Smooth muscle cell (in vitro differentiated cells): Measurements from ENCODE around the gene NETO2. TPM values are rescaled to one million over a fixed set of nuclear protein-coding genes. Genes with fewer than 3 reads are reported as not detected.

Experiments
- DNase-seq: peaks from one replicate; lab custom pipeline; 2025; ENCODE audit not compliant: unreplicated experiment; lab: John Stamatoyannopoulos, UW
- H2AFZ ChIP-seq: fragments of 200-600 bp; sonication (generic); 2 replicates; pipeline ENCODE4 v1.6.0; 2016; ENCODE audit warnings: antibody characterized with exemption, low read depth, mild to moderate bottlenecking
- H3F3A ChIP-seq: fragments of 200-600 bp; sonication (generic); 2 replicates; pipeline ENCODE4 v1.6.0; 2017; ENCODE audit warnings: antibody characterized with exemption, low read depth
- H3K27ac ChIP-seq: fragments of 200-600 bp; sonication (generic); 2 replicates; pipeline ENCODE4 v1.5.1; 2016; ENCODE audit warnings: low read depth, mild to moderate bottlenecking
- H3K27me3 ChIP-seq: fragments of 200-600 bp; sonication (generic); 2 replicates; pipeline ENCODE4 v1.6.1; 2016; ENCODE audit warnings: low read depth, mild to moderate bottlenecking
- H3K36me3 ChIP-seq: fragments of 200-600 bp; sonication (generic); 2 replicates; pipeline ENCODE4 v1.5.1; 2016; ENCODE audit warnings: low read depth
- H3K4me1 ChIP-seq: fragments of 200-600 bp; sonication (generic); 2 replicates; pipeline ENCODE4 v1.5.1; 2016; ENCODE audit warnings: low read depth
- H3K4me2 ChIP-seq: fragments of 200-600 bp; sonication (generic); 2 replicates; pipeline ENCODE4 v1.6.0; 2016; ENCODE audit warnings: mild to moderate bottlenecking
- H3K4me3 ChIP-seq: fragments of 200-600 bp; sonication (generic); 2 replicates; pipeline ENCODE4 v1.5.1; 2016; ENCODE audit warnings: mild to moderate bottlenecking
- H3K79me2 ChIP-seq: fragments of 200-600 bp; sonication (generic); 2 replicates; pipeline ENCODE4 v1.6.0; 2016; ENCODE audit warnings: low read depth, mild to moderate bottlenecking
- H3K9ac ChIP-seq: fragments of 200-600 bp; sonication (generic); 2 replicates; pipeline ENCODE4 v1.6.0; 2016; ENCODE audit warnings: low read depth
- H3K9me3 ChIP-seq: fragments of 200-600 bp; sonication (generic); replicated peaks from 2 replicates; pipeline ENCODE4 v1.5.1; 2016; ENCODE audit warnings: low read depth
- H4K20me1 ChIP-seq: fragments of 200-600 bp; sonication (generic); 2 replicates; pipeline ENCODE4 v1.6.0; 2016; ENCODE audit warnings: low read depth
- WGBS: methylation state at CpG from one replicate; pipeline ENCODE4 v1.1.7; 2016; ENCODE audit warnings: low lambda C conversion rate; 5-methylcytosine and 5-hydroxymethylcytosine counted together
- polyA plus RNA-seq: library from polyadenylated mRNA; unstranded; fragments of >200 nt; fragmentation: Nextera tagmentation; extraction: Ambion mirVana; gene quantifications from 2 replicates; pipeline ENCODE4 v1.2.1, GENCODE V29; 2016
- total RNA-seq: library from RNA; depleted of rRNA; stranded (reverse); fragments of >200 nt; gene quantifications from 2 replicates; pipeline ENCODE4 v1.2.3, GENCODE V29; 2014
- TF ChIP-seq, protein P1 (sequence below): fragments of 200-600 bp; sonication (generic); IDR thresholded peaks from 2 replicates; pipeline ENCODE4 v1.5.1; 2017; ENCODE audit warnings: borderline replicate concordance, mild to moderate bottlenecking, antibody characterized with exemption; ENCODE audit not compliant: insufficient read depth, poor library complexity, severe bottlenecking

Gene NETO2
- total and polyA plus RNA-seq, 2 experiments from 2014 or later, result 12.7 to 23.5 TPM

DNA sequence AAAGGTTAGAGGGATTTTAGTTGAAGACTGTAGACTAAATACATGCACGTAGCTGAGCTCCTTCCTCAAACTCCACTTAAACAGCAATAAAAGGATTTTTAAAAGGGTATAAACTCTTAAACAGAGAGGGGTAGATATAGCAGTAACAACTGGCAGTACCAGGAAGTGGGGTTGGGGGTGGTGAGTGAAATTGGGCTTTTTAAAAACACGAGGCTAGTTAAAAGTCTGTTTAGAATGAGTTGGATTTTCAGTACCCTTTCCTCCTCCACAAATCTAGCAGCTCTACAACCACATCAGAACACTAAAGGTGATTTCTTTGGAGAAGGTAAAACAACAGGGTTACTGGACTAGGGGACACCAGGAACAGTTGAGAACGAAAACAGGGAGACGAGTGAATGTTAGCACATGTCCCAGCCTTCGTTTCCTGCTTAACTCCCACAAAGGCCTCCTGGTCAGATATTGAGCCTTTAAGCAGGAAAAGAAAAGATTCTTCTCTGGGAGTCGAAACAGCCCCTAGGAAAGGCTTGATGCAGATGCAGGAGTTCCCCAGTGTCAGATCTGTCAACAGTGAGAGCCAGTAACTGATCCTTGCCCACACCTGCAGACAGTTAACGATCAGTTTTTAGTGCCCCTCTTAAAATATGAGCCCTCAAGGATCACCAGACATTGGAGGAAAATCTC, 13.8 kb downstream of the NETO2 start:
- Histone ChIP-seq H3K4me3 (no peak overlapping the region), H3K4me1 (peaks cover 5% of the 10 kb centered on the region), H3K9ac (no peak overlapping the region), H3K27me3 (no peaks in the 10 kb centered on the region), H2AFZ (no peak overlapping the region), H3K4me2 (no peak overlapping the region), H4K20me1 (no peaks in the 10 kb centered on the region), H3K79me2 (no peaks in the 10 kb centered on the region), H3K36me3 (no peaks in the 10 kb centered on the region), H3K9me3 (no peaks in the 10 kb centered on the region), H3K27ac (no peak overlapping the region), H3F3A (no peaks in the 10 kb centered on the region)
- no peak for DNase-seq
- TF ChIP-seq, protein P1, sequence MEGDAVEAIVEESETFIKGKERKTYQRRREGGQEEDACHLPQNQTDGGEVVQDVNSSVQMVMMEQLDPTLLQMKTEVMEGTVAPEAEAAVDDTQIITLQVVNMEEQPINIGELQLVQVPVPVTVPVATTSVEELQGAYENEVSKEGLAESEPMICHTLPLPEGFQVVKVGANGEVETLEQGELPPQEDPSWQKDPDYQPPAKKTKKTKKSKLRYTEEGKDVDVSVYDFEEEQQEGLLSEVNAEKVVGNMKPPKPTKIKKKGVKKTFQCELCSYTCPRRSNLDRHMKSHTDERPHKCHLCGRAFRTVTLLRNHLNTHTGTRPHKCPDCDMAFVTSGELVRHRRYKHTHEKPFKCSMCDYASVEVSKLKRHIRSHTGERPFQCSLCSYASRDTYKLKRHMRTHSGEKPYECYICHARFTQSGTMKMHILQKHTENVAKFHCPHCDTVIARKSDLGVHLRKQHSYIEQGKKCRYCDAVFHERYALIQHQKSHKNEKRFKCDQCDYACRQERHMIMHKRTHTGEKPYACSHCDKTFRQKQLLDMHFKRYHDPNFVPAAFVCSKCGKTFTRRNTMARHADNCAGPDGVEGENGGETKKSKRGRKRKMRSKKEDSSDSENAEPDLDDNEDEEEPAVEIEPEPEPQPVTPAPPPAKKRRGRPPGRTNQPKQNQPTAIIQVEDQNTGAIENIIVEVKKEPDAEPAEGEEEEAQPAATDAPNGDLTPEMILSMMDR, result no peak
- WGBS, result 57% methylated on average over 7 of the region's 7 CpGs

DNA sequence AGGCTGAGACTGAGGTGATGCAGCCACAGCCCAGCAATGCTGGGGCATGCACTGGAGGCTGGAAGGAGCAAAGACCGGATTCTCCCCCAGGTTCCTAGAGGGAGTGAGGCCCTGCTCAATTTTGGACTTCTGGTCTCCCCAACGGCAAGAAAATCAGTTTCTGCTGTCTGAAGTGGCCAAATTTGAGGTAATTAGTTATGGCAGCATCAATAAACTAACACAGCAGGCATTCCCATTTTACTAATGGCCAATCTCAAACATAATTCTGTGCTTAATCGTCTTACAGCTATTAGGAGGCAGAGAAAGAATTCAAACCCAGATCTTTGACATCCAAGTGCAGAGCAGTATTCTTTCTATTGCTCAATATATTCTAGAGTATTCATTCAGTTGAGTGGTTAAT, 16.2 kb downstream of the NETO2 start:
- Histone ChIP-seq H3K4me1 (peaks cover 5% of the 10 kb centered on the region), H3K9me3 (no peaks in the 10 kb centered on the region), H3K79me2 (no peaks in the 10 kb centered on the region), H3K4me3 (no peak overlapping the region), H3F3A (no peaks in the 10 kb centered on the region), H3K27ac (no peak overlapping the region), H2AFZ (no peak overlapping the region), H3K4me2 (no peak overlapping the region), H3K27me3 (no peaks in the 10 kb centered on the region), H3K36me3 (no peaks in the 10 kb centered on the region), H4K20me1 (no peaks in the 10 kb centered on the region), H3K9ac (no peak overlapping the region)
- TF ChIP-seq, protein P1, result no peak
- DNase-seq, result no peak
- WGBS, result 90% methylated on average over 3 of the region's 3 CpGs

DNA sequence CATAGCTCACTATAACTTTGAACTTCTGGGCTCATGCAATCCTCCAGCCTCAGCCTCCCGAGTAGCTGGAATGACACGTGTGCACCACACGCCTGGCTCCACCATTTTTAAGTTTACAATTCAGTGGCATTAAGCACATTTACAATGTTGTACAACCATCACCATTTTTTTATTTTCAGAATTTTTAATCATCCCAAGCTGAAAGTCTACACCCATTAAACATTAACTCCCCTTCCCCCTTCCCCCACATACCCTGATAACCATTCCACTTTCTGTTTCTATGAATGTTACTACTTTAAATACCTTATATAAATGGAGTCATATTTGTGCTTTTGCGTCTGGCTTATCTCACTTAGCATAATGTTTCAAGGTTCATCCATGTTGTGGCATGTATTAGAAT, 18.0 kb downstream of the NETO2 start:
- no peak for DNase-seq
- Histone ChIP-seq H3K4me3 (no peak overlapping the region), H2AFZ (no peak overlapping the region), H3K27me3 (no peaks in the 10 kb centered on the region), H3K36me3 (no peaks in the 10 kb centered on the region), H3K4me1 (peaks cover 5% of the 10 kb centered on the region), H3K9me3 (no peaks in the 10 kb centered on the region), H3K9ac (no peak overlapping the region), H3K4me2 (no peak overlapping the region), H3F3A (no peaks in the 10 kb centered on the region), H3K27ac (no peak overlapping the region), H4K20me1 (no peaks in the 10 kb centered on the region), H3K79me2 (no peaks in the 10 kb centered on the region)
- WGBS, result 98% methylated on average over 4 of the region's 4 CpGs
- TF ChIP-seq, protein P1, result no peak

DNA sequence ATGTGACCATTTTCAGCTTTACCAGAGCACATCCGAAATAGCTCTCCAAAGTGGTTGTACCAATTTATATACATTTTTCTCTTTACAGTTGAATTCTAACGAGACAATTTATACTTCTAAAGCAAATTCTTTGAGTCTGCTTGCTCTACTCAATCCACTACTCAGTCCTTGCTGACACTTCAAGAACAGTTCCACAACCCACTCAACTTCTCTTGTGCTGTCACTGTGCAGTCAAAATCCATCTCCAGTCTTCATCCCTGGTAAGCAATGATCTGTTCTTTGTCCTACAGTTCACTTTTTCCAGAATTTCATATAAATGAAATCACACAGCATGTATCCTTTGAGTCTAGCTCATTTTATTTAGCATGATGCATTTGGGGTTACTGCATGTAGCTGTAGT, 30.6 kb downstream of the NETO2 start:
- H3K9ac ChIP-seq, result no peak overlapping the region
- no peak for DNase-seq
- 95% methylated on average over 2 of the region's 2 CpGs for WGBS
- TF ChIP-seq, protein P1, result no peak
- no peaks in the 10 kb centered on the region for H3F3A ChIP-seq
- no peaks in the 10 kb centered on the region for H3K36me3 ChIP-seq
- H3K79me2 ChIP-seq, result no peaks in the 10 kb centered on the region
- no peak overlapping the region for H3K27ac ChIP-seq
- no peak overlapping the region for H3K4me3 ChIP-seq
- H4K20me1 ChIP-seq, result no peaks in the 10 kb centered on the region
- no peak overlapping the region for H2AFZ ChIP-seq
- no peaks in the 10 kb centered on the region for H3K27me3 ChIP-seq
- no peaks in the 10 kb centered on the region for H3K9me3 ChIP-seq
- H3K4me1 ChIP-seq, result no peaks in the 10 kb centered on the region
- no peak overlapping the region for H3K4me2 ChIP-seq
